ENCODE data around the gene ZHX3.

- TF ChIP-seq CTCF (conservative IDR thresholded peaks at IDR 0.05) (no peak), EZH2 (IDR thresholded peaks at IDR 0.05; ENCODE audit: low read depth) (no peak)
Measured at GRCh38 chr20:41355192-41355591, 37.7 kb upstream of the ZHX3 start.

All from PC-9 (cell line).